ENCODE data around the gene FAM184A.

Gene FAM184A

DNA sequence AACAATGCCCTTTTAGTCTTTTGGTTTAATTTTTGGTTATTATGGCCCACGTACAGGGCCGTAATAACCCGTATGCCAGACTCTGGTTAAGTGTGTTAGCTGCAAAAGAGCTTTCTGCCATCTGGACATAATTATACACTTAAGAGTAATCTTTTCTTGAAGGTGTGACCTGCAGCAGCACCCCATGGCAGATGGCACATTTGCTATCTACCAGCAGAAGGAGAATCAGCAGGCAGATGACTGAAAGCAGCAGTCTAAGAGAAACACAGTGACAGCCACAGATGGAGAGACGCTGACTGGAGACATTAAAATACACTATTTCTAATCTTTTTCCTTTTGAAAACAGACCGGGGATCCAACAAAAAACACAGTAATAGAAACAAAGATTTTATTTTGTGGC lies 165.8 kb downstream of the FAM184A start:
- H4K20me1 ChIP-seq = peaks cover 17% of the 10 kb centered on the region
- H3K4me2 ChIP-seq = no peak overlapping the region
- no peak overlapping the region for H3K27ac ChIP-seq
- H3K27me3 ChIP-seq = no peaks in the 10 kb centered on the region
- H3K9ac ChIP-seq = no peak overlapping the region
- H3K4me3 ChIP-seq = no peak overlapping the region
- peaks cover 92% of the 10 kb centered on the region for H3K36me3 ChIP-seq
- TF ChIP-seq Cebpa-rat (IDR thresholded peaks at IDR 0.05) = no peak
- H3K4me1 ChIP-seq = no peaks in the 10 kb centered on the region
- H3K9me3 ChIP-seq = no peaks in the 10 kb centered on the region

Measured in BLaER1 (cell line).